ENCODE results near the gene PTPRN2.
"Not testable (repeated sequence)": the region's sequence is repeated elsewhere in the genome, so short reads cannot be mapped to it uniquely, and the experiment has no call there.

Gene PTPRN2

GRCh38 chr7:158042156-158042880, 545.3 kb downstream of the PTPRN2 start:
- no peak for DNase-seq (ENCODE audit: low read depth)
- no peak overlapping the region for H3K4me3 ChIP-seq (ENCODE audit: low read depth, low read length)
- TF ChIP-seq CTCF (IDR thresholded peaks at IDR 0.05; ENCODE audit: low read depth, low read length, missing control alignments): no peak

- no peak for DNase-seq (ENCODE audit: low read depth)
- TF ChIP-seq CTCF (IDR thresholded peaks at IDR 0.05; ENCODE audit: low read depth, low read length, missing control alignments): no peak
- no peak overlapping the region for H3K4me3 ChIP-seq (ENCODE audit: low read depth, low read length)
These were observed 547.4 kb downstream of the PTPRN2 start for GRCh38 chr7:158040199-158040598.

GRCh38 chr7:158039270-158039669, 548.4 kb downstream of the PTPRN2 start:
- TF ChIP-seq CTCF (IDR thresholded peaks at IDR 0.05; ENCODE audit: low read depth, low read length, missing control alignments): no peak
- H3K4me3 ChIP-seq (ENCODE audit: low read depth, low read length): no peak overlapping the region
- no peak for DNase-seq (ENCODE audit: low read depth)

- H3K4me3 ChIP-seq (ENCODE audit: low read depth, low read length): no peak overlapping the region
- TF ChIP-seq CTCF (IDR thresholded peaks at IDR 0.05; ENCODE audit: low read depth, low read length, missing control alignments): no peak
- DNase-seq (ENCODE audit: low read depth): no peak
These were observed 550.4 kb downstream of the PTPRN2 start for GRCh38 chr7:158037211-158037610.

- no peak for DNase-seq (ENCODE audit: low read depth)
- no peak overlapping the region for H3K4me3 ChIP-seq (ENCODE audit: low read depth, low read length)
- TF ChIP-seq CTCF (IDR thresholded peaks at IDR 0.05; ENCODE audit: low read depth, low read length, missing control alignments): no peak
These were observed 552.3 kb downstream of the PTPRN2 start for GRCh38 chr7:158035343-158035742.

GRCh38 chr7:158034571-158034970, 553.1 kb downstream of the PTPRN2 start:
- H3K4me3 ChIP-seq (ENCODE audit: low read depth, low read length): no peak overlapping the region
- TF ChIP-seq CTCF (IDR thresholded peaks at IDR 0.05; ENCODE audit: low read depth, low read length, missing control alignments): no peak
- no peak for DNase-seq (ENCODE audit: low read depth)

GRCh38 chr7:158033925-158034324, 553.7 kb downstream of the PTPRN2 start:
- DNase-seq (ENCODE audit: low read depth); H3K4me3 ChIP-seq (ENCODE audit: low read depth, low read length): not testable (repeated sequence)
